ENCODE results near the gene LRRC23.

The LRRC23 gene

DNA sequence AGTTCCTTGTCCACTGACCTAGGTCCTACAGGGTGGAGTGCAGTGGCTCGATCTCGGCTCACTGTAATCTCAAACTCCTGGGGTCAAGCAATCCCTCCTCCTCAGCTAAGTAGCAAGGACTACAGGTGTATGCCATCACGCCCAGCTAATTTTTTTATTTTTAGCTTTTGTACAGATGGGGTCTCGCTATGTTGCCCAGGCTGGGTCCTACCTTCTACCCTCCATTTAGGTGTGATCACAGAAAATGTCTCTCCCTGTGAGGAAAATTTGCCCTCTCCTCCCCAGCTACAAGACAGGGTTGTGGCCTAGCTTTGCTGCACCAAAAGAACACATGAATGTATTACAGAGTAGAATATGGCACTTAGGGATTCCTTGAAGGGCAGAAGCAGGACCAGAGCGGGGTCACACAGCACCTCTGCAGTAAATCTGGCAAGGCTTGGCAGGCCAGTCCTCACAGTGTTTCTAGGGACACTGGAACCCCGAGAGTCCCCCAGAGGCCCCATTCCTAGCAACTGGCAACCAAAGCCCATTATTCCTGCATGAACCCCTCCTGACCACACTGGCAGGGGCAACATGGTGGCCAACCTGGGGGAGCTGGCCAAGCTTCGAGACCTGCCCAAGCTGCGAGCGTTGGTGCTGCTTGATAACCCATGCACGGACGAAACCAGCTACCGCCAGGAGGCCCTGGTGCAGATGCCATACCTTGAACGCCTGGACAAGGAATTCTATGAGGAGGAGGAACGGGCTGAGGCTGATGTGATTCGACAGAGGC, 7.7 kb downstream of the LRRC23 start:
- DNase-seq (ENCODE audit: extremely low read depth, low read depth), result no peak
- TF ChIP-seq, protein P1, sequence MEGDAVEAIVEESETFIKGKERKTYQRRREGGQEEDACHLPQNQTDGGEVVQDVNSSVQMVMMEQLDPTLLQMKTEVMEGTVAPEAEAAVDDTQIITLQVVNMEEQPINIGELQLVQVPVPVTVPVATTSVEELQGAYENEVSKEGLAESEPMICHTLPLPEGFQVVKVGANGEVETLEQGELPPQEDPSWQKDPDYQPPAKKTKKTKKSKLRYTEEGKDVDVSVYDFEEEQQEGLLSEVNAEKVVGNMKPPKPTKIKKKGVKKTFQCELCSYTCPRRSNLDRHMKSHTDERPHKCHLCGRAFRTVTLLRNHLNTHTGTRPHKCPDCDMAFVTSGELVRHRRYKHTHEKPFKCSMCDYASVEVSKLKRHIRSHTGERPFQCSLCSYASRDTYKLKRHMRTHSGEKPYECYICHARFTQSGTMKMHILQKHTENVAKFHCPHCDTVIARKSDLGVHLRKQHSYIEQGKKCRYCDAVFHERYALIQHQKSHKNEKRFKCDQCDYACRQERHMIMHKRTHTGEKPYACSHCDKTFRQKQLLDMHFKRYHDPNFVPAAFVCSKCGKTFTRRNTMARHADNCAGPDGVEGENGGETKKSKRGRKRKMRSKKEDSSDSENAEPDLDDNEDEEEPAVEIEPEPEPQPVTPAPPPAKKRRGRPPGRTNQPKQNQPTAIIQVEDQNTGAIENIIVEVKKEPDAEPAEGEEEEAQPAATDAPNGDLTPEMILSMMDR (IDR thresholded peaks at IDR 0.05; ENCODE audit: low read depth, low read length, missing control alignments), result no peak
- no peak overlapping the region for H3K4me3 ChIP-seq (replicated peaks; ENCODE audit: low read depth, low read length)

DNA sequence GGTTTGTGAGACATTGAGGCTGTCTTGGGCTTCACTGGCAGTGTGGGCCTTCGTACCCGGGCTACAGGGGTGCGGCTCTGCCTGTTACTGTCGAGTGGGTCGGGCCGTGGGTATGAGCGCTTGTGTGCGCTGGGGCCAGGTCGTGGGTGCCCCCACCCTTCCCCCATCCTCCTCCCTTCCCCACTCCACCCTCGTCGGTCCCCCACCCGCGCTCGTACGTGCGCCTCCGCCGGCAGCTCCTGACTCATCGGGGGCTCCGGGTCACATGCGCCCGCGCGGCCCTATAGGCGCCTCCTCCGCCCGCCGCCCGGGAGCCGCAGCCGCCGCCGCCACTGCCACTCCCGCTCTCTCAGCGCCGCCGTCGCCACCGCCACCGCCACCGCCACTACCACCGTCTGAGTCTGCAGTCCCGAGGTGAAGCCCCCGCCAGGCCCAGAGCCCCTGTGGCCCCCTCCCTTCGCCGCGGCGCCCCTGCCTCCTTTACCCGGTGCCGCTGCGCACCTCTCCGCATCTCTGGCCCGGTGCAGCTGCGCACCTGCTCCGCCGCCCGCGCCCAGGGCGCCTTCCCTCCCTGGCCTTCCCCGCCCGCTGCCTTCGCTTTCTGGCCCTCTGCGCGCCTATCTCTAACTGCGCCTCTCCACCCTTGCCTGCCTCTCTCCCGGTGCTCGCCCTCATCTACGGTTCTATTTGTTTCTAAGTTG, 9.8 kb downstream of the LRRC23 start, which contains the start of gene ENO2:
Gene ENO2 (plus strand): TSS at position 335 of the 701 bp plus-strand sequence. CDS start 1,253 bp downstream, outside the sequence.
- peak within 1 kb of the TSS; percentile 45 for H3K4me3 ChIP-seq (replicated peaks; ENCODE audit: low read depth, low read length)
- DNase-seq (ENCODE audit: extremely low read depth, low read depth), result no peak
- TF ChIP-seq, protein P1 (IDR thresholded peaks at IDR 0.05; ENCODE audit: low read depth, low read length, missing control alignments), result no peak

GRCh38 chr12:6914947-6915788, 10.5 kb downstream of the LRRC23 start:
- H3K4me3 ChIP-seq (replicated peaks; ENCODE audit: low read depth, low read length), result peak overlapping the region; percentile 45
- TF ChIP-seq, protein P1 (IDR thresholded peaks at IDR 0.05; ENCODE audit: low read depth, low read length, missing control alignments), result no peak
- DNase-seq (ENCODE audit: extremely low read depth, low read depth), result no peak

GRCh38 chr12:6915789-6916285, 11.2 kb downstream of the LRRC23 start:
- TF ChIP-seq, protein P1 (IDR thresholded peaks at IDR 0.05; ENCODE audit: low read depth, low read length, missing control alignments), result no peak
- DNase-seq (ENCODE audit: extremely low read depth, low read depth), result no peak
- H3K4me3 ChIP-seq (replicated peaks; ENCODE audit: low read depth, low read length), result no peak overlapping the region

DNA sequence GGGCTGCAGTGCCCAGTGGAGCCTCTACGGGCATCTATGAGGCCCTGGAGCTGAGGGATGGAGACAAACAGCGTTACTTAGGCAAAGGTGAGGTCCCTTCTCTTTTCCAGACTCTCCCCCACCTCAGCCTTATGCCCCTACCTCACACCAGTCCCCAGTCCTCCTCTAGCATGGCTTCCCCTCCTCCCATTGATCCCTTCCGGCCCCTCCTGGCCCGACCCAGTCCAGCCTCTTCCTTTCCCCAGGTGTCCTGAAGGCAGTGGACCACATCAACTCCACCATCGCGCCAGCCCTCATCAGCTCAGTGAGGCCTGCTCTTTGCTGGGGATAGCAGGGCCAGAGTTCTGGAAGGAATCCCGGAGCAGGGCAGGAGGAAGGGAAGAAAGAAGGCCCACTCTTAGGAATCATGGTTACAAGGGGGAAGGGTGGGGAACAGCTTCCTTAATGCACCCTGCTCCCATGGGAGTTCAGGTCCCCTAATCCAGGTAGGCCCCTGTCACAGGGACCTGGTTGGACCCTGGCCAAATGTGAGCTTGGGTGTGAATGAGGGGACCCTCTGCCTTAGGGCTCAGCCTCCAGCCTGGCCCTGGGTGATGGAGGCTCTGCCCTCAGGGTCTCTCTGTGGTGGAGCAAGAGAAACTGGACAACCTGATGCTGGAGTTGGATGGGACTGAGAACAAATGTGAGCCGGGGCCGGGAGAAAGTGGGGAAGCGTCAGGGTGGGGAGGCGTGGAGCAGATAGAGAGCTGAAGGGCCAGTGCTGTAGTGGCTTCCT, 12.0 kb downstream of the LRRC23 start:
- TF ChIP-seq, protein P1 (IDR thresholded peaks at IDR 0.05; ENCODE audit: low read depth, low read length, missing control alignments), result no peak
- no peak overlapping the region for H3K4me3 ChIP-seq (replicated peaks; ENCODE audit: low read depth, low read length)
- DNase-seq (ENCODE audit: extremely low read depth, low read depth), result no peak
